HFF-Myc (cell line): Measurements from ENCODE around the gene ARID5B.

Source experiments
- DNase-seq: peaks from one replicate; pipeline ENCODE4 v3.0.0-alpha.2; 2011; ENCODE audit warnings: low read depth; ENCODE audit errors: extremely low read depth
- H3K4me3 ChIP-seq: replicated peaks from 2 replicates; pipeline ENCODE4 v1.5.1; 2011; ENCODE audit warnings: low read depth, mild to moderate bottlenecking, control low read depth, low read length
- TF ChIP-seq, protein P1 (sequence below): IDR thresholded peaks from 2 replicates; pipeline ENCODE4 v1.5.1; 2012; ENCODE audit warnings: mild to moderate bottlenecking, low read depth, low read length, control low read depth; ENCODE audit errors: missing control alignments

ARID5B gene

GRCh38 chr10:61992671-61993668, 91.5 kb downstream of the ARID5B start:
- no peak overlapping the region for H3K4me3 ChIP-seq
- TF ChIP-seq, protein P1, sequence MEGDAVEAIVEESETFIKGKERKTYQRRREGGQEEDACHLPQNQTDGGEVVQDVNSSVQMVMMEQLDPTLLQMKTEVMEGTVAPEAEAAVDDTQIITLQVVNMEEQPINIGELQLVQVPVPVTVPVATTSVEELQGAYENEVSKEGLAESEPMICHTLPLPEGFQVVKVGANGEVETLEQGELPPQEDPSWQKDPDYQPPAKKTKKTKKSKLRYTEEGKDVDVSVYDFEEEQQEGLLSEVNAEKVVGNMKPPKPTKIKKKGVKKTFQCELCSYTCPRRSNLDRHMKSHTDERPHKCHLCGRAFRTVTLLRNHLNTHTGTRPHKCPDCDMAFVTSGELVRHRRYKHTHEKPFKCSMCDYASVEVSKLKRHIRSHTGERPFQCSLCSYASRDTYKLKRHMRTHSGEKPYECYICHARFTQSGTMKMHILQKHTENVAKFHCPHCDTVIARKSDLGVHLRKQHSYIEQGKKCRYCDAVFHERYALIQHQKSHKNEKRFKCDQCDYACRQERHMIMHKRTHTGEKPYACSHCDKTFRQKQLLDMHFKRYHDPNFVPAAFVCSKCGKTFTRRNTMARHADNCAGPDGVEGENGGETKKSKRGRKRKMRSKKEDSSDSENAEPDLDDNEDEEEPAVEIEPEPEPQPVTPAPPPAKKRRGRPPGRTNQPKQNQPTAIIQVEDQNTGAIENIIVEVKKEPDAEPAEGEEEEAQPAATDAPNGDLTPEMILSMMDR, result no peak
- no peak for DNase-seq

GRCh38 chr10:61993711-61994401, 92.4 kb downstream of the ARID5B start:
- no peak for DNase-seq
- TF ChIP-seq, protein P1, result no peak
- H3K4me3 ChIP-seq, result no peak overlapping the region

DNA sequence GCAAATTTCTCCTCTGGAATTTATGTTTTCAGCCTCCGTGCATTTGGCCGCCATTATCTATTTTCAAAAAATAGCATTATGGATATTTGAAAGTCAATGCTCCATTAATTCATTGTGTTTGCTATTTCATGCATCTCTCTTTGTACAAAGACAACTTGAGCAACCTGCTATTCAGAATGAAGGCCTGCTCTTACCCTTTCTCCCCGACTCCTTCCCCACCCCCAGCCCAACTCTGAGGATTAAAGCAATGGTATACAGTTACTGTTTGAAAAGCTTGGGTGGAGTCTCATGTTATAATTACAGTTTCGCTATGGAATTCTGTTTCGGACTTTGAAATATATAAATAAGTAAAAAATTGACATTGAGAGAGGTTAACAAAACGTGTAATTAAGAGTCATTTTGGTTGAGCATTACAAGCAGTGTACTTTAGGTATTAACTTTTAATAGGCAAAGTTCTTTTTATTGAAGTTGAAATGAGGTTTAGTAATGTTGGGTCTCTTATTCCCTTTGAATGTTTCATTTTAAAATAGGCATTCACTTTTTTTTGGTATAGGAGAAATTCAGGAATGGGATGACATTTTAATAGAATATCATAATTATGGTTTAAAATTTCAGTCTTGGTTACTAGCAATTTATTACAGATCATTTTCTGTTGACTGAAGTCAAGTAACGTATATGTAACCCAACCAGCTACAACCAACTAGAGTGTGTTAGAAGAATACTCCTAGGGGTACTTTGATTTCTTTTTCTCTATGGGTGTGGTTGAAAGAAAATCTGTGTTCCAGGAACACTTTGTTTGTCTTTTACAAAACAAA, 93.1 kb downstream of the ARID5B start:
- DNase-seq, result no peak
- TF ChIP-seq, protein P1, result no peak
- H3K4me3 ChIP-seq, result no peak overlapping the region

DNA sequence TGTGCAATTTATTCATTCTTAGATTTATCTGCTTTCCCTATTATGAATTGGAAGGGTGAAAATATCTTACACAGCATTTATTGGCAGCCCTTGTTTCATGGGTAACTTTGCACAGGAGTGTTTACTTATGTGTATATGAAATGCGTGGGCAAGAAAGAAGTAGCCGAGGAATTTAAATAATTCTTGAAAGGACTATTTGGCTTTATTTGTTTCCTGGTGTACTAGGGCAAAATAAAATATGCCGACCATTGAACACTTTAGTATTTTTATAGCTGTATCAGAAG, 93.7 kb downstream of the ARID5B start:
- no peak overlapping the region for H3K4me3 ChIP-seq
- TF ChIP-seq, protein P1, result no peak
- DNase-seq, result no peak

DNA sequence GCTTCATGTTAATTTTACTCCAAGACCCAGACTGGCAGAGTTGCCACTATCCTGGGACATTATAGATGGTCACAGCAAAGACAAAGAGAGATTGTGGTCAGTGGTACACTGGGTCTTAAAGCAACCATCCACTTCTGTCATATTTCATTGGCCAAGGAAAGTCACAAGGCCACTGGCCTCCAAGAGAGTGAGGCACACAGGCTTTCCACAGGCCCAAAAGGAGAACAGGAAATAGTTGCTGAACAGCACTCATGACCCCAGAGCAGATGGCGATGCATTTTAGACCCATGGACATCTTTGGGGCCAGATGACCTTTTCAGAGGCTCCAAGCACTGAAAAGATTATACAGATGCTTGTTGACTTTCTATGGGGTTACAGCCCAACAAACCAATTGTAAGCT, 97.4 kb downstream of the ARID5B start:
- H3K4me3 ChIP-seq, result no peak overlapping the region
- DNase-seq, result no peak
- TF ChIP-seq, protein P1, result no peak

DNA sequence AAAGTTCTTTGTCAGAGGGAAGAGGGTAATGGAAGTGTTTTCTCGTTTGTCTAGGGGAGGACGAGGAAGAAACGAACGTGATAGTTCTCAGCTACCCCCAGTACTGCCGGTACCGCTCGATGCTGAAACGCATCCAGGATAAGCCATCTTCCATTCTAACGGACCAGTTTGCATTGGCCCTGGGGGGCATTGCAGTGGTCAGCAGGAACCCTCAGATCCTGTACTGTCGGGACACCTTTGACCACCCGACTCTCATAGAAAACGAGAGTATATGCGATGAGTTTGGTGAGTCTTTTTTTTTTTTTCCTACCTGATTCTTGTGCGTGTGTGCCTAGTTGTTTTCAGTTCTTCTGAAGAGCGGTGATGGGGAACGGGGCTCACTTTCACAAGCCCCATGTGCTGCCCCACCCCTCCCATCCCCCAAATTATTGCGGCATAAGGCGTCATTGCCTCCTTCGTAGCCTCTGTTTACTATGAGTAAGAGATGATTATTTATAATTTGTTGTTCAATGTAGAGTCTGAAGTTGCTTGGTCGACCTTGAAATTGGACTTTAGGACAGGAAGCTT, 98.6 kb downstream of the ARID5B start:
- H3K4me3 ChIP-seq, result no peak overlapping the region
- no peak for DNase-seq
- TF ChIP-seq, protein P1, result no peak
